Pancreas (tissue), 10 donors: ENCODE results near the gene EPB41. TPM values are rescaled to one million over a fixed set of nuclear protein-coding genes. Genes with fewer than 3 reads are reported as not detected.

Experiments used
- ATAC-seq, 4 donors: fragments of 200-7000 bp; cut with Tn5 transposase; one replicate each; pipeline versions ENCODE4 v1.8.0 to v1.9.1; 2020; ENCODE audit warnings: mild to moderate bottlenecking in 4 of 4, moderate library complexity in 4 of 4
- DNase-seq, 6 donors: peaks; one replicate each; pipeline ENCODE4 v3.0.0-alpha.2; 2020
- FAIRE-seq: peaks from 2 replicates; lab custom pipeline; 2012; peaks lifted over from hg19 to GRCh38; lab: Jason Lieb, UNC
- H3K27ac ChIP-seq, 4 donors: fragments of 200-600 bp; sonication (generic); 1 replicate in 3 of 4; 2 replicates in 1 of 4; pipeline versions ENCODE4 v1.5.0 to v1.8.0; 2020
- H3K27me3 ChIP-seq, 4 donors: fragments of 200-600 bp; one replicate each; pipeline ENCODE4 v1.8.0; 2021
- H3K36me3 ChIP-seq, 3 donors: fragments of 200-600 bp; sonication (generic) in 1 of 3; one replicate each; pipeline versions ENCODE4 v1.5.0 to v1.8.0; 2020 to 2021
- H3K4me1 ChIP-seq, 3 donors: fragments of 200-600 bp; one replicate each; pipeline ENCODE4 v1.8.0; 2021
- H3K4me3 ChIP-seq, 4 donors: fragments of 200-600 bp; sonication (generic) in 2 of 4; one replicate each; pipeline versions ENCODE4 v1.5.0 to v1.8.0; 2020 to 2021
- H3K9me3 ChIP-seq, 4 donors: fragments of 200-600 bp; one replicate each; pipeline ENCODE4 v1.8.0; 2021
- WGBS, 2 donors: extraction: QIAGEN DNeasy Blood & Tissue Kit; methylation state at CpG; one replicate each; pipeline ENCODE4 v1.1.7; 2013; 5-methylcytosine and 5-hydroxymethylcytosine counted together
- intact Hi-C, 3 donors: fragments of 100-400 bp; cut with DNase I; formaldehyde crosslinking; loops; one replicate each; pipeline versions ENCODE4 v1.11.1 to v1.14.2; 2022
- polyA plus RNA-seq, 2 donors: library from polyadenylated mRNA; stranded (reverse); fragments of 200-250 nt; gene quantifications; one replicate each; pipeline ENCODE4 v1.2.3, GENCODE V29; 2013
- total RNA-seq, 6 donors: library from RNA; stranded (reverse); fragmentation: NEBNext Ultra II Directional in 4 of 6; extraction: Animal tissue kit (Norgen Biotek cat#: 25700) in 4 of 6; gene quantifications; one replicate each; pipeline versions ENCODE4 v1.2.1 to v1.2.4, GENCODE V29; 2021 to 2023
- TF ChIP-seq, protein P1 (sequence below), 4 donors: fragments of 200-600 bp; sonication (generic) in 3 of 4; IDR thresholded peaks; one replicate each; pipeline versions ENCODE4 v1.5.0 to v1.8.0; 2021; ENCODE audit warnings: antibody characterized with exemption in 4 of 4
- donor health status: healthy with polysubstance abuse.
- donor health status: DM: no; HTN: no; CAD: no; lungs with moderate emphysema.
- donor health status: DM: no; HTN: no; CAD: no.
- donor health status: control.
- donor health status: control.
- donor health status: Bipolar disorder and iron deficiency.
- donor health status: DM: yes; HTN: yes; CAD: no.
- donor health status: DM: no; HTN: no; CAD: no.
- donor health status: DM: no; HTN: no; CAD: no.
- donor health status: DM: yes; HTN: yes; CAD: no.

Gene EPB41
- total and polyA plus RNA-seq, 8 donors = 9.1 to 39.8 (median 23.2) TPM

DNA sequence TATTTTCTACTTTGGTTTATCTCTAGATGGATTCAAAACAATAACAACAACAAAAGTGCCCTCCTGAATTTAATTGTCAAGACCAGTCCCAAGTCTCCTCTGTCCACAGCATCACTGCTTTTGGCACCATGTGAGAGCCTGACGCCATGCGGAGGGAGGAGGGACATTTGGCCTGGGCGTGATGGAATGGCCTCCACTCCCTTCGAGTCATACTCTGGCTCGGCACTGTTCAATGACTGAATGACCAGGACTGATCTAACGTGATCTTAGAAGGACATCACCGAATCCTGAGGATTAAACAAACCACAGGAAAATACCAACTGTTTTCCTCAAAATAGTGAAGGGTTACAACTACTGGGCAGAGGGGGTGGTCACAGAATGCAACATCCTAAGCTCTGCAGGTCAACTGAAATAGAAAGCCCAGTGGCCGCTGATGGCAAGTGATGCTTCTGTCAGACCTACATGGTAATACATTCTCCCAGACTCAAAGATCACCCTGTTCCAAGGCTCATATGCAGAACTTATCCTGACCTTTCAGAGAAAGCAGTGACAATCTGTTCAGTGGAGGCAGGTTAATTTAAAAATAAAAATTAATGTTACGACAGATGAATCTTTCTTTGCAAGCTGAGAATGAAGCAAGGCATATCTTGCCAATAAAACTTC is 248.2 kb downstream of the EPB41 start:
- TF ChIP-seq, protein P1, sequence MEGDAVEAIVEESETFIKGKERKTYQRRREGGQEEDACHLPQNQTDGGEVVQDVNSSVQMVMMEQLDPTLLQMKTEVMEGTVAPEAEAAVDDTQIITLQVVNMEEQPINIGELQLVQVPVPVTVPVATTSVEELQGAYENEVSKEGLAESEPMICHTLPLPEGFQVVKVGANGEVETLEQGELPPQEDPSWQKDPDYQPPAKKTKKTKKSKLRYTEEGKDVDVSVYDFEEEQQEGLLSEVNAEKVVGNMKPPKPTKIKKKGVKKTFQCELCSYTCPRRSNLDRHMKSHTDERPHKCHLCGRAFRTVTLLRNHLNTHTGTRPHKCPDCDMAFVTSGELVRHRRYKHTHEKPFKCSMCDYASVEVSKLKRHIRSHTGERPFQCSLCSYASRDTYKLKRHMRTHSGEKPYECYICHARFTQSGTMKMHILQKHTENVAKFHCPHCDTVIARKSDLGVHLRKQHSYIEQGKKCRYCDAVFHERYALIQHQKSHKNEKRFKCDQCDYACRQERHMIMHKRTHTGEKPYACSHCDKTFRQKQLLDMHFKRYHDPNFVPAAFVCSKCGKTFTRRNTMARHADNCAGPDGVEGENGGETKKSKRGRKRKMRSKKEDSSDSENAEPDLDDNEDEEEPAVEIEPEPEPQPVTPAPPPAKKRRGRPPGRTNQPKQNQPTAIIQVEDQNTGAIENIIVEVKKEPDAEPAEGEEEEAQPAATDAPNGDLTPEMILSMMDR (IDR thresholded peaks at IDR 0.05) = no peak
- Histone ChIP-seq H3K4me3 (no peak overlapping the region), H3K27me3 (no peaks in the 10 kb centered on the region), H3K27ac (no peak overlapping the region), H3K9me3 (no peaks in the 10 kb centered on the region), H3K4me1 (peaks cover 0 to 4% (median under 1%) of the 10 kb centered on the region in 3 donors), H3K36me3 (peaks cover 0 to 37% (median 5%) of the 10 kb centered on the region in 3 donors)
- intact Hi-C loops = no loop called here
- 86 to 87% methylated on average over 9 of the region's 9 CpGs for WGBS, 2 donors
- ATAC-seq = no peak
- DNase-seq = no peak
- no peak for FAIRE-seq

DNA sequence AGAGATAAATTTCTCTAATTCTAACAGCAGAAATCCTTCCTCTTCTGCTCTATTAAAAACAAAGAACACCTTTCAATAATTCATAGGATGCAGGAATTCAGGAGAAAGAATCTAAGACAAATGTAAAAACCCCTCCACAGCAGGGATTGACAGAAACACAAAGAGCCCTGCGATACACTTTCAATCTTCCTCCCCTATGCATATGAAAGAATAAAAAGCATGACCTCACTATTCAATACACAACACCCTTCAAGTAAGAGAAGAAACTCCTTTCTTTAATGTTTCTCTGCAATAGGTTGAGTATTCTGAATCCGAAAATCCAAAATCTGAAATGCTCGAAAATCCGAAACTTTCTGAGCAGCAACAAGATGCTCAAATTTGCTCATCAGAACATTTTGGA is 250.2 kb downstream of the EPB41 start:
- H3K27ac ChIP-seq = no peak overlapping the region
- H3K27me3 ChIP-seq = no peaks in the 10 kb centered on the region
- no peak overlapping the region for H3K4me3 ChIP-seq
- intact Hi-C loops = no loop called here
- WGBS, 2 donors = 86 to 96% methylated on average over 4 of the region's 4 CpGs
- FAIRE-seq (no peak), DNase-seq (no peak), ATAC-seq (no peak)
- no peaks in the 10 kb centered on the region for H3K9me3 ChIP-seq
- H3K36me3 ChIP-seq = peaks cover 0 to 22% (median 0%) of the 10 kb centered on the region in 3 donors
- TF ChIP-seq, protein P1 (IDR thresholded peaks at IDR 0.05) = no peak
- H3K4me1 ChIP-seq = peaks cover 0 to 3% (median 0%) of the 10 kb centered on the region in 3 donors

DNA sequence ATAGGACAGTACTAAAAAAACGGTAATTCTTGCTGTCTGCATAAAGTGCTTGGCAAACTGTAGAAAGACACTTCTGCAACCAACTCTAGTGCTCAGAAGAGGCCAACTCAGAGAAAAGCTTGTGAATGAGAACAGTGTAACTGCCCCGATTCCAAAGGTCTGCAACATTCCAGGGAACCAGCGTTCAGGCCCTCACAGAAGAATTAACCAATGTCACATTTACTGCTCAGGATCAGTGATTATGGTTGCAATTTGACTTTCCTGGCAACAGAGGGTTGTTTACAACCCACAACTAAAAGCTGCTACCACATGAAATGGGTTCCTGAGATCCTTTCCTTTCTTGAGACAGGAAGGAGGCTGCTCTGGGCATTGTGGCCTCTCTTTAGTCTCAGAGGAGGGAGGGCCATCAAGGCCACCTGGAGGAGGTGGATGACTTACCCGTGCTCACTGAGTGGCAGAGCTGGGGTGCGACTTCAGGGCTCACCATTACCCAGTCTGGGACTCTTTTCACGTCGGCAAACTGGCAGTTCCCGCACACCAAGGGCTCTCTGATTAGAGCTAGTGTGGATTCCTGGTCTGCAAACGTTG is 252.0 kb downstream of the EPB41 start:
- 49 to 57% methylated on average over 9 of the region's 9 CpGs for WGBS, 2 donors
- TF ChIP-seq, protein P1 (IDR thresholded peaks at IDR 0.05) = no peak
- no peaks in the 10 kb centered on the region for H3K27me3 ChIP-seq
- peaks cover under 1 to 19% (median 15%) of the 10 kb centered on the region in 3 donors for H3K4me1 ChIP-seq
- no peaks in the 10 kb centered on the region for H3K9me3 ChIP-seq
- intact Hi-C loops = no loop called here
- H3K27ac ChIP-seq = no peak overlapping the region
- no peak overlapping the region for H3K4me3 ChIP-seq
- ATAC-seq = peak in 1 of 4 donors; percentile 17
- peaks cover 0 to 13% (median 0%) of the 10 kb centered on the region in 3 donors for H3K36me3 ChIP-seq
- DNase-seq = no peak
- no peak for FAIRE-seq

DNA sequence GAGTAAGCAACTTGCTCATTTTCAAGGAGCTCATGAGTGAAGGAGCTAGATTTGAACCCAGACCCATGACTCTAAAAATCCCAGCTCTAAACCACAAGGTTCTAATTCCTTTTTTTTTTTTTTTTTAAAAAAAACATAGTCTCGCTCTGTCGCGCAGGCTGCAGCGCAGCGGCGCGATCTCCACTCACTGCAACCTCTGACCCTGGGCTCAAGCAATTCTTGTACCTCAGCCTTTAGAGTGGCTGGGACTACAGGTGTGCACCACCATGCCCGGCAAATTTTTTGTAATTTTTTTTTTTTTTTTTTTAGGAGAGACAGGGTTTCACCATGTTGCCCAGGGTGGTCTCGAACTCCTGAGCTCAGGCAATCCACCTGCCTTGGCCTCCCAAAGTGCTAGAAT is 253.5 kb downstream of the EPB41 start:
- no peaks in the 10 kb centered on the region for H3K27me3 ChIP-seq
- H3K4me1 ChIP-seq = peaks cover 7 to 23% (median 22%) of the 10 kb centered on the region in 3 donors
- WGBS, 2 donors = 98 to 99% methylated on average over 9 of the region's 9 CpGs
- TF ChIP-seq, protein P1 (IDR thresholded peaks at IDR 0.05) = no peak
- no peaks in the 10 kb centered on the region for H3K9me3 ChIP-seq
- no peak for DNase-seq
- no peak overlapping the region for H3K4me3 ChIP-seq
- peaks cover 0 to 10% (median 0%) of the 10 kb centered on the region in 3 donors for H3K36me3 ChIP-seq
- FAIRE-seq = no peak
- intact Hi-C loops = no loop called here
- ATAC-seq = no peak
- H3K27ac ChIP-seq = no peak overlapping the region

Other genes starting within 250 kb of the EPB41 start
- 1 to 10 TPM; 3.6 to 7.7 (median 5.0) TPM for gene GMEB1, start 245.8 kb upstream of the EPB41 start, total RNA-seq
- gene GMEB1, start 245.8 kb upstream of the EPB41 start, polyA plus RNA-seq = 1 to 10 TPM; 2.2 TPM
- gene YTHDF2, start 177.6 kb upstream of the EPB41 start, total RNA-seq = 10 to 100 TPM; 17.3 to 40.6 (median 23.6) TPM
- 10 to 100 TPM; 19.7 to 28.2 TPM for gene YTHDF2, start 177.6 kb upstream of the EPB41 start, polyA plus RNA-seq
- gene OPRD1, start 102.4 kb upstream of the EPB41 start, total RNA-seq = under 1 TPM; 0.03 to 0.76 (median 0.21) TPM
- under 1 TPM; 0.15 to 0.70 TPM for gene OPRD1, start 102.4 kb upstream of the EPB41 start, polyA plus RNA-seq
- gene TMEM200B, start 209.3 kb downstream of the EPB41 start, total RNA-seq = 1 to 10 TPM in 1 of 6 donors, under 1 TPM in 5; 0.23 to 1.3 (median 0.65) TPM
- under 1 TPM; 0.72 to 0.94 TPM for gene TMEM200B, start 209.3 kb downstream of the EPB41 start, polyA plus RNA-seq